K562 (cell line): Measurements from ENCODE around the gene HMGCL. TPM values are rescaled to one million over a fixed set of nuclear protein-coding genes. Genes with fewer than 3 reads are reported as not detected.

Experiments
- ATAC-seq: fragments of 200-7000 bp; cut with Tn5 transposase; 3 replicates; pipeline ENCODE4 v1.9.1; 2020; ENCODE audit warnings: moderate library complexity
- BruUV-seq: library from RNA; stranded (reverse); fragments of 400-500 nt; replicated peaks from 2 replicates; lab custom pipeline; 2021; lab: Mats Ljungman, UMichigan
- CTCF ChIA-PET: fragments of 300-600 bp; formaldehyde crosslinking; extraction: SDS; loops from one replicate; lab custom pipeline; 2021; ENCODE audit warnings: low intra/inter-chr PET ratio; lab: Yijun Ruan, JAX
- POLR2A ChIA-PET: fragments of 300-600, 350-650 bp; sonication (Branson Sonifier 250); formaldehyde crosslinking; extraction: SDS; loops from one replicate; lab custom pipeline; 2021; ENCODE audit warnings: antibody characterized with exemption, inconsistent platforms; lab: Yijun Ruan, JAX
- DNase-seq, 4 experiments: peaks; one replicate each; pipeline versions ENCODE4 v3.0.0 to v3.0.0-alpha.2; 2011 to 2018; ENCODE audit warnings: low spot score in 3 of 4, mixed read lengths in 3 of 4; ENCODE audit errors: extremely low read depth in 1 of 4
- FAIRE-seq: peaks from 2 replicates; lab custom pipeline; 2011; peaks lifted over from hg19 to GRCh38; lab: Jason Lieb, UNC
- H2AFZ ChIP-seq: 2 replicates; pipeline ENCODE4 v1.6.0; 2011; ENCODE audit warnings: low read depth, low read length, control low read depth, inconsistent platforms
- H3K27ac ChIP-seq: fragments of 200-600 bp; 3 replicates; pipeline ENCODE4 v1.8.0; 2011; ENCODE audit warnings: low read depth, mild to moderate bottlenecking, control low read depth, inconsistent platforms, low read length, moderate library complexity, mixed read lengths; ENCODE audit errors: extremely low read depth
- H3K27me3 ChIP-seq, 2 experiments: fragments of 300-600 bp in 1 of 2; 2 replicates in 1 of 2; 3 replicates in 1 of 2; pipeline versions ENCODE4 v1.6.0 to v1.8.0; 2011; ENCODE audit warnings: inconsistent platforms in 2 of 2, low read length in 2 of 2, mild to moderate bottlenecking in 1 of 2, mixed read lengths in 1 of 2, moderate library complexity in 1 of 2; ENCODE audit not compliant: control insufficient read depth in 2 of 2, insufficient read depth in 2 of 2
- H3K36me3 ChIP-seq: fragments of 300-600 bp; 3 replicates; pipeline ENCODE4 v1.8.0; 2011; ENCODE audit warnings: mild to moderate bottlenecking, low read length, inconsistent platforms; ENCODE audit not compliant: control insufficient read depth, insufficient read depth
- H3K4me1 ChIP-seq, 2 experiments: fragments of 200-600 bp in 1 of 2; replicated peaks in 1 of 2; 2 replicates in 1 of 2; 3 replicates in 1 of 2; pipeline versions ENCODE4 v1.5.1 to v1.8.0; 2011; ENCODE audit warnings: inconsistent platforms in 2 of 2, low read length in 2 of 2, mild to moderate bottlenecking in 1 of 2, mixed read lengths in 1 of 2, moderate library complexity in 1 of 2; ENCODE audit not compliant: control insufficient read depth in 2 of 2, insufficient read depth in 2 of 2
- H3K4me2 ChIP-seq: 2 replicates; pipeline ENCODE4 v1.6.1; 2011; ENCODE audit warnings: low read length, control low read depth, inconsistent platforms, mixed read lengths; ENCODE audit not compliant: insufficient read depth
- H3K4me3 ChIP-seq: fragments of 200-600 bp; sonication (generic), shearing (Covaris generic); 2 replicates; pipeline ENCODE4 v1.5.1; 2016; ENCODE audit warnings: control low read depth, inconsistent platforms
- H3K79me2 ChIP-seq: fragments of 200-600 bp; 3 replicates; pipeline ENCODE4 v1.8.0; 2011; ENCODE audit warnings: low read length, inconsistent platforms; ENCODE audit not compliant: control insufficient read depth, insufficient read depth
- H3K9ac ChIP-seq, 2 experiments: 2 replicates each; pipeline versions ENCODE4 v1.6.0 to v1.6.1; 2011; ENCODE audit warnings: low read depth in 2 of 2, low read length in 2 of 2, control low read depth in 1 of 2, inconsistent platforms in 1 of 2, mild to moderate bottlenecking in 1 of 2, mixed read lengths in 1 of 2; ENCODE audit not compliant: insufficient read depth in 1 of 2
- H3K9me1 ChIP-seq: one replicate; pipeline ENCODE4 v1.6.0; 2011; ENCODE audit warnings: inconsistent platforms, mild to moderate bottlenecking, low read length, moderate library complexity; ENCODE audit not compliant: control insufficient read depth, insufficient read depth
- H3K9me3 ChIP-seq: replicated peaks from 2 replicates; pipeline ENCODE4 v1.5.1; 2011; ENCODE audit warnings: low read depth, low read length, inconsistent platforms; ENCODE audit not compliant: control insufficient read depth, insufficient read depth
- H4K20me1 ChIP-seq: replicated peaks from 2 replicates; pipeline ENCODE4 v1.6.1; 2011; ENCODE audit warnings: low read length, inconsistent platforms, mixed read lengths; ENCODE audit not compliant: control insufficient read depth, insufficient read depth
- ARHGAP35 ChIP-seq: fragments of 450-650 bp; IDR thresholded peaks from 2 replicates; pipeline ENCODE4 v1.6.1; 2018; ENCODE audit not compliant: partially characterized antibody
- CTCF ChIP-seq, 3 experiments: IDR thresholded peaks in 2 of 3; conservative IDR thresholded peaks in 1 of 3; 2 replicates each; pipeline ENCODE4 v1.5.1; 2011 to 2012; ENCODE audit warnings: low read length in 3 of 3, mild to moderate bottlenecking in 3 of 3, control low read depth in 2 of 3, improper control_type of control experiment in 1 of 3, inconsistent platforms in 1 of 3, low read depth in 1 of 3, mixed read lengths in 1 of 3, moderate library complexity in 1 of 3; ENCODE audit not compliant: insufficient read depth in 2 of 3
- PYGO2 ChIP-seq: fragments of 450-650 bp; IDR thresholded peaks from 2 replicates; pipeline ENCODE4 v1.6.1; 2016; ENCODE audit warnings: mild to moderate bottlenecking, missing genetic modification characterization, moderate library complexity, missing compliant biosample characterization
- RAD21 ChIP-seq, 2 experiments: fragments of 250-450 bp in 1 of 2; fragments of 450-650 bp in 1 of 2; sonication (Bioruptor Pico) in 1 of 2; formaldehyde crosslinking in 1 of 2; IDR thresholded peaks in 1 of 2; conservative IDR thresholded peaks in 1 of 2; 2 replicates each; pipeline versions ENCODE4 v1.4.0 to v1.8.0; 2020 to 2022; ENCODE audit warnings: mild to moderate bottlenecking in 2 of 2, moderate library complexity in 1 of 2
- RBM17 ChIP-seq: fragments of 200-400 bp; formaldehyde crosslinking; IDR thresholded peaks from 2 replicates; pipeline ENCODE4 v1.6.1; 2017; ENCODE audit warnings: low read depth, mild to moderate bottlenecking, low read length, borderline replicate concordance
- RBM25 ChIP-seq: fragments of 200-400 bp; formaldehyde crosslinking; IDR thresholded peaks from 2 replicates; pipeline ENCODE4 v1.6.1; 2018; ENCODE audit warnings: low read length, low read depth, moderate library complexity; ENCODE audit not compliant: severe bottlenecking
- SMC3 ChIP-seq: conservative IDR thresholded peaks from 2 replicates; pipeline ENCODE4 v1.6.1; 2011; ENCODE audit warnings: low read depth, low read length, improper control_type of control experiment; ENCODE audit not compliant: insufficient read depth
- ZBTB7A ChIP-seq: IDR thresholded peaks from 2 replicates; pipeline ENCODE4 v1.6.1; 2011; ENCODE audit warnings: low read depth, mild to moderate bottlenecking, low read length, moderate library complexity, borderline replicate concordance; ENCODE audit not compliant: control insufficient read depth
- ZNF232 ChIP-seq: sonication (generic); formaldehyde crosslinking; IDR thresholded peaks from 2 replicates; pipeline ENCODE4 v1.8.0; 2022; ENCODE audit warnings: mild to moderate bottlenecking, missing genetic modification reagents
- ZNF311 ChIP-seq: fragments of 250-450 bp; sonication (Bioruptor Pico); IDR thresholded peaks from 2 replicates; pipeline ENCODE4 v1.4.0; 2020; ENCODE audit warnings: mild to moderate bottlenecking, moderate library complexity
- WGBS: fragments of 100-300 bp; shearing (Covaris generic); methylation state at CpG from one replicate; pipeline ENCODE4 v1.1.6; 2016; ENCODE audit warnings: low coverage, mixed read lengths; ENCODE audit not compliant: insufficient coverage; ENCODE audit errors: missing lambda C conversion rate; 5-methylcytosine and 5-hydroxymethylcytosine counted together
- in situ Hi-C: fragments of 300-500 bp; cut with MboI; formaldehyde crosslinking; loops from 4 replicates; pipeline ENCODE4 v1.15.0; 2018; ENCODE audit warnings: inconsistent platforms, mixed read lengths
- intact Hi-C: fragments of 100-400 bp; cut with micrococcal nuclease; formaldehyde crosslinking; loops from 2 replicates; pipeline ENCODE4 v1.14.2; 2022
- polyA plus RNA-seq, 8 experiments: library from polyadenylated mRNA; depleted of rRNA in 4 of 8; stranded (reverse) in 5 of 8; unstranded in 3 of 8; fragments of >200 nt; fragmentation: Nextera tagmentation in 2 of 8; fragmentation: Illumina TruSeq in 1 of 8; extraction: Ambion mirVana in 2 of 8; extraction: Trizol in 1 of 8; gene quantifications; 2 replicates each; pipeline versions ENCODE4 v1.2.1 to v1.2.3, GENCODE V29; 2011 to 2014; ENCODE audit warnings: inconsistent platforms in 1 of 8, missing spikeins in 1 of 8
- total RNA-seq, 7 experiments: library from RNA; depleted of rRNA in 6 of 7; stranded (reverse); fragments of >200 nt in 6 of 7; fragmentation: Illumina TruSeq in 2 of 7; extraction: Trizol in 2 of 7; gene quantifications; 2 replicates each; pipeline versions ENCODE4 v1.2.1 to v1.2.3, GENCODE V29; 2011 to 2021; ENCODE audit warnings: low replicate concordance in 1 of 7

The HMGCL gene
- total and polyA plus RNA-seq, 9 of the 15 experiments (the other 6 are each of a cell fraction or from before 2014, with no cell fraction given) = 18.0 to 82.2 (median 24.2) TPM

- no peaks in the 10 kb centered on the region for H3K9me1 ChIP-seq
- POLR2A ChIA-PET = interaction anchor here (0.9 to 1.3 kb wide), 5 partner anchors 11 to 113 kb away, joined by 3 read pairs; no protein-coding TSS in a partner anchor
- H3K27me3 ChIP-seq = no peaks in the 10 kb centered on the region
- no peak for FAIRE-seq
- no peak overlapping the region for H3K9ac ChIP-seq
- peaks cover 22 to 23% of the 10 kb centered on the region in 2 experiments for H3K4me1 ChIP-seq
- no peaks in the 10 kb centered on the region for H3K9me3 ChIP-seq
- WGBS = 43% methylated on average over 2 of the region's 2 CpGs
- DNase-seq = no peak
- ATAC-seq = no peak
- H3K4me3 ChIP-seq = no peak overlapping the region
- H3K27ac ChIP-seq = no peak overlapping the region
- CTCF ChIA-PET = interaction anchor here (0.5 kb wide), 1 partner anchor 90 kb away, joined by 3 read pairs; no protein-coding TSS in a partner anchor
- no peak overlapping the region for H3K4me2 ChIP-seq
- H2AFZ ChIP-seq = no peak overlapping the region
- in situ Hi-C loops (loop anchor here (5.0 kb wide), 1 partner anchor 102 kb away; no protein-coding TSS in a partner anchor), intact Hi-C loops (no loop called here)
- TF ChIP-seq PYGO2 = no peak
- no peak for TF ChIP-seq RBM17
- no peaks in the 10 kb centered on the region for H4K20me1 ChIP-seq
- H3K79me2 ChIP-seq = peaks cover 10% of the 10 kb centered on the region
- no TSS peak for BruUV-seq
- no peaks in the 10 kb centered on the region; the same call in 2 of the 3 replicates for H3K36me3 ChIP-seq
These were observed 20.2 kb downstream of the HMGCL start for GRCh38 chr1:23805025-23805424.

- no peak for ATAC-seq
- TF ChIP-seq RBM25 (no peak), ZNF232 (CRISPR knock-in tag) (no peak), ZBTB7A (peak; percentile 49; the same call in 1 of the 2 replicates), ARHGAP35 (no peak), ZNF311 (no peak), CTCF (IDR thresholded peaks at IDR 0.05 in 2 of 3, conservative IDR thresholded peaks at IDR 0.05 in 1 of 3; ENCODE audit: insufficient read depth in 2 of 3, low read depth in 1 of 3, low read length in 3 of 3) (peak; percentile 29 to 55 (median 54); a peak in 5 of 6 replicates), RAD21 (CRISPR knock-in tag; conservative IDR thresholded peaks at IDR 0.05 in 1 of 2, IDR thresholded peaks at IDR 0.05 in 1 of 2) (peak in 1 of 2 experiments; percentile 20; a peak in 1 of 4 replicates), SMC3 (peak; percentile 15; the same call in 1 of the 2 replicates)
- TF ChIP-seq, all 486 proteins: peak for 4
- H3K36me3 ChIP-seq = peaks cover under 1% of the 10 kb centered on the region; the same call in 2 of the 3 replicates
- no peaks in the 10 kb centered on the region for H3K9me3 ChIP-seq
- H2AFZ ChIP-seq = no peak overlapping the region
- H3K79me2 ChIP-seq = peaks cover 17% of the 10 kb centered on the region
- CTCF ChIA-PET = interaction anchor here (0.5 kb wide), 1 partner anchor 91 kb away, joined by 3 read pairs; no protein-coding TSS in a partner anchor
- peak overlapping the region in 1 of 2 experiments; percentile 28; a peak in 1 of 4 replicates for H3K9ac ChIP-seq
- POLR2A ChIA-PET = interaction anchor here (0.5 to 6.8 kb wide), 5 partner anchors 10 to 86 kb away, joined by 3 to 71 read pairs (median 3); partner anchors contain the start of genes LYPLA2 and PITHD1
- in situ Hi-C loops = no loop called here
- no peaks in the 10 kb centered on the region for H3K27me3 ChIP-seq
- intact Hi-C loops = no loop called here
- H3K4me3 ChIP-seq = no peak overlapping the region
- H3K4me1 ChIP-seq = peaks cover 25 to 30% of the 10 kb centered on the region in 2 experiments
- BruUV-seq = no TSS peak
- H3K27ac ChIP-seq = no peak overlapping the region
- no peak for FAIRE-seq
- H3K9me1 ChIP-seq = no peaks in the 10 kb centered on the region
- peak in 1 of 4 experiments; percentile 51 for DNase-seq
- no peaks in the 10 kb centered on the region for H4K20me1 ChIP-seq
- no peak overlapping the region for H3K4me2 ChIP-seq
- WGBS = 52% methylated on average over 7 of the region's 7 CpGs
These were observed 20.9 kb downstream of the HMGCL start for GRCh38 chr1:23804183-23804835.
